Stimulated activated CD8-positive, alpha-beta memory T cell treated with anti-CD3 and anti-CD28 coated beads, Interleukin-12 subunit alpha, Interleukin-12 subunit beta, amount 100 ng/mL, for 24 hours (primary cell): Measurements from ENCODE around the gene SSU72.
"Not testable (repeated sequence)": the region's sequence is repeated elsewhere in the genome, so short reads cannot be mapped to it uniquely, and the experiment has no call there.

Source experiments
- DNase-seq: peaks from one replicate; pipeline ENCODE4 v3.0.0-alpha.2; 2020; ENCODE audit errors: extremely low read depth

The SSU72 gene

GRCh38 chr1:1540818-1541628 is 33.6 kb downstream of the SSU72 start:
- no peak for DNase-seq

GRCh38 chr1:1540090-1540817 is 34.4 kb downstream of the SSU72 start, which contains the start of gene TMEM240:
TMEM240 (minus strand) TSS chr1:1540624; CDS start chr1:1540346, 278 bp downstream.
- DNase-seq, result peak; percentile 22

GRCh38 chr1:1539310-1540089 is 35.2 kb downstream of the SSU72 start:
- no peak for DNase-seq

GRCh38 chr1:1538989-1539309 is 35.7 kb downstream of the SSU72 start:
- no peak for DNase-seq

- no peak for DNase-seq
These were observed 36.3 kb downstream of the SSU72 start for GRCh38 chr1:1538334-1538733.

- no peak for DNase-seq
These were observed 36.9 kb downstream of the SSU72 start for GRCh38 chr1:1537626-1538250.

GRCh38 chr1:1536938-1537546 is 37.6 kb downstream of the SSU72 start:
- no peak for DNase-seq

GRCh38 chr1:1536019-1536937 is 38.4 kb downstream of the SSU72 start:
- DNase-seq, result no peak

GRCh38 chr1:1535201-1536018 is 39.3 kb downstream of the SSU72 start:
- no peak for DNase-seq

GRCh38 chr1:1534401-1535154 is 40.1 kb downstream of the SSU72 start:
- no peak for DNase-seq

- not testable (repeated sequence) for DNase-seq
These were observed 40.8 kb downstream of the SSU72 start for GRCh38 chr1:1533894-1534291.

- DNase-seq, result not testable (repeated sequence)
These were observed 41.3 kb downstream of the SSU72 start for GRCh38 chr1:1533176-1533893.

- DNase-seq, result no peak
These were observed 42.7 kb downstream of the SSU72 start for GRCh38 chr1:1531947-1532346.

GRCh38 chr1:1529936-1530335 is 44.7 kb downstream of the SSU72 start:
- DNase-seq, result no peak

- no peak for DNase-seq
These were observed 45.3 kb downstream of the SSU72 start for GRCh38 chr1:1529321-1529720.

GRCh38 chr1:1528301-1529267 is 46.1 kb downstream of the SSU72 start:
- no peak for DNase-seq
